Heart left ventricle (tissue), 16 donors: ENCODE results near the gene ZNF747. TPM values are rescaled to one million over a fixed set of nuclear protein-coding genes. Genes with fewer than 3 reads are reported as not detected.
A peak's percentile ranks its signal among the peaks of the same experiment; 100 is the strongest.

Experiments
- ATAC-seq, 4 donors: fragments of 200-7000 bp; cut with Tn5 transposase; one replicate each; pipeline ENCODE4 v1.9.1; 2020 to 2022; ENCODE audit warnings: moderate library complexity in 4 of 4, mild to moderate bottlenecking in 3 of 4, moderate number of reproducible peaks in 1 of 4
- DNase-seq, 5 donors: peaks; one replicate each; pipeline ENCODE4 v3.0.0-alpha.2; 2020
- H3K27ac ChIP-seq, 12 donors: fragments of 200-600 bp; sonication (generic) in 4 of 12; one replicate each; pipeline versions ENCODE4 v1.5.0 to v1.8.0; 2016 to 2022; ENCODE audit warnings: mild to moderate bottlenecking in 2 of 12
- H3K27me3 ChIP-seq, 9 donors: fragments of 200-600 bp; sonication (generic) in 2 of 9; one replicate each; pipeline versions ENCODE4 v1.5.1 to v1.8.0; 2016 to 2022; ENCODE audit warnings: mild to moderate bottlenecking in 3 of 9
- H3K36me3 ChIP-seq, 9 donors: fragments of 200-600 bp; sonication (generic) in 2 of 9; one replicate each; pipeline versions ENCODE4 v1.5.0 to v1.8.0; 2018 to 2022; ENCODE audit warnings: mild to moderate bottlenecking in 2 of 9
- H3K4me1 ChIP-seq, 12 donors: fragments of 200-600 bp; sonication (generic) in 4 of 12; one replicate each; pipeline versions ENCODE4 v1.5.0 to v1.8.0; 2016 to 2022; ENCODE audit warnings: mild to moderate bottlenecking in 3 of 12
- H3K4me3 ChIP-seq, 12 donors: fragments of 200-600 bp; sonication (generic) in 4 of 12; one replicate each; pipeline versions ENCODE4 v1.5.0 to v1.8.0; 2017 to 2022; ENCODE audit warnings: mild to moderate bottlenecking in 9 of 12, moderate library complexity in 4 of 12
- H3K9me3 ChIP-seq, 12 donors: fragments of 200-600 bp; sonication (generic) in 4 of 12; one replicate each; pipeline versions ENCODE4 v1.5.0 to v1.8.0; 2016 to 2022; ENCODE audit warnings: mild to moderate bottlenecking in 1 of 12
- POLR2A ChIP-seq, 2 donors: fragments of 450-650 bp; IDR thresholded peaks; one replicate each; pipeline ENCODE4 v1.6.1; 2017; ENCODE audit warnings: antibody characterized with exemption in 2 of 2, mild to moderate bottlenecking in 2 of 2, moderate library complexity in 2 of 2
- WGBS, 4 donors: extraction: QIAGEN DNeasy Blood & Tissue Kit in 2 of 4; methylation state at CpG; one replicate each; pipeline versions ENCODE4 v1.1.5 to v1.1.7; 2013 to 2018; 5-methylcytosine and 5-hydroxymethylcytosine counted together
- intact Hi-C, 10 donors: fragments of 100-400 bp; cut with DNase I; formaldehyde crosslinking; loops; one replicate each; pipeline versions ENCODE4 v1.11.1 to v1.14.2; 2022
- polyA plus RNA-seq, 2 donors: library from polyadenylated mRNA; stranded (reverse); fragments of 200-250 nt; gene quantifications; one replicate each; pipeline ENCODE4 v1.2.3, GENCODE V29; 2013
- total RNA-seq, 9 donors: library from RNA; depleted of rRNA in 2 of 9; stranded (reverse); fragments of >200 nt in 2 of 9; fragmentation: NEBNext Ultra II Directional in 3 of 9; extraction: Animal tissue kit (Norgen Biotek cat#: 25700) in 3 of 9; gene quantifications; one replicate each; pipeline versions ENCODE4 v1.1.0 to v1.2.4, GENCODE V29; 2016 to 2023
- TF ChIP-seq, protein P1 (sequence below), 12 donors: fragments of 200-600 bp; sonication (generic) in 4 of 12; IDR thresholded peaks; one replicate each; pipeline versions ENCODE4 v1.5.0 to v1.8.0; 2018 to 2022; ENCODE audit warnings: antibody characterized with exemption in 12 of 12, mild to moderate bottlenecking in 5 of 12
- donor health status: ischemic (EF 13 %, LVEDD 7.1; RV severe dilation, severe dysfunction).
- donor health status: healthy with polysubstance abuse.
- donor health status: DM: no; HTN: yes; CAD: no.
- donor health status: DM: no; HTN: no; CAD: no.
- donor health status: ischemic (EF 25% LVEDD 6.9; RV normal size, moderate dysfunction).
- donor health status: ischemic (EF 25% LVEDD 5.7; RV mildly dilated, moderate dysfunction).
- donor health status: healthy.
- donor health status: DM: yes; HTN: yes; CAD: no.
- donor health status: ischemic (EF 35%, LVEDD 5.7; RV mildly dilated, moderate dysfunction).
- donor health status: nonischemic (EF 11% LVEDD 7.7; RV severe dilation, severe dysfunction).
- donor health status: DM: yes; HTN: yes; CAD: no.
- donor health status: PGD.
- donor health status: ischemic (EF 29% LVEDD 5.4; RV normal size, mild dysfunction).
- donor health status: nonischemic (EF 23%, LVEDD 6.1; RV moderate dilation, normal function).

Gene ZNF747
- total and polyA plus RNA-seq, 11 donors = 8.6 to 15.2 (median 9.6) TPM

GRCh38 chr16:30493941-30494488 lies 40.6 kb downstream of the ZNF747 start:
- intact Hi-C loops = no loop called here
- Histone ChIP-seq H3K4me1 (peaks cover 0 to 17% (median 0%) of the 10 kb centered on the region in 12 donors), H3K4me3 (no peak overlapping the region), H3K27me3 (no peaks in the 10 kb centered on the region), H3K9me3 (no peaks in the 10 kb centered on the region), H3K36me3 (peaks cover 0 to 74% (median 0%) of the 10 kb centered on the region in 9 donors), H3K27ac (no peak overlapping the region)
- WGBS, 4 donors = 73 to 85% (median 77%) methylated on average over 11 of the region's 11 CpGs
- TF ChIP-seq, protein P1, sequence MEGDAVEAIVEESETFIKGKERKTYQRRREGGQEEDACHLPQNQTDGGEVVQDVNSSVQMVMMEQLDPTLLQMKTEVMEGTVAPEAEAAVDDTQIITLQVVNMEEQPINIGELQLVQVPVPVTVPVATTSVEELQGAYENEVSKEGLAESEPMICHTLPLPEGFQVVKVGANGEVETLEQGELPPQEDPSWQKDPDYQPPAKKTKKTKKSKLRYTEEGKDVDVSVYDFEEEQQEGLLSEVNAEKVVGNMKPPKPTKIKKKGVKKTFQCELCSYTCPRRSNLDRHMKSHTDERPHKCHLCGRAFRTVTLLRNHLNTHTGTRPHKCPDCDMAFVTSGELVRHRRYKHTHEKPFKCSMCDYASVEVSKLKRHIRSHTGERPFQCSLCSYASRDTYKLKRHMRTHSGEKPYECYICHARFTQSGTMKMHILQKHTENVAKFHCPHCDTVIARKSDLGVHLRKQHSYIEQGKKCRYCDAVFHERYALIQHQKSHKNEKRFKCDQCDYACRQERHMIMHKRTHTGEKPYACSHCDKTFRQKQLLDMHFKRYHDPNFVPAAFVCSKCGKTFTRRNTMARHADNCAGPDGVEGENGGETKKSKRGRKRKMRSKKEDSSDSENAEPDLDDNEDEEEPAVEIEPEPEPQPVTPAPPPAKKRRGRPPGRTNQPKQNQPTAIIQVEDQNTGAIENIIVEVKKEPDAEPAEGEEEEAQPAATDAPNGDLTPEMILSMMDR (IDR thresholded peaks at IDR 0.05) = no peak
- no peak for TF ChIP-seq POLR2A (IDR thresholded peaks at IDR 0.05)
- no peak for DNase-seq
- no peak for ATAC-seq

DNA sequence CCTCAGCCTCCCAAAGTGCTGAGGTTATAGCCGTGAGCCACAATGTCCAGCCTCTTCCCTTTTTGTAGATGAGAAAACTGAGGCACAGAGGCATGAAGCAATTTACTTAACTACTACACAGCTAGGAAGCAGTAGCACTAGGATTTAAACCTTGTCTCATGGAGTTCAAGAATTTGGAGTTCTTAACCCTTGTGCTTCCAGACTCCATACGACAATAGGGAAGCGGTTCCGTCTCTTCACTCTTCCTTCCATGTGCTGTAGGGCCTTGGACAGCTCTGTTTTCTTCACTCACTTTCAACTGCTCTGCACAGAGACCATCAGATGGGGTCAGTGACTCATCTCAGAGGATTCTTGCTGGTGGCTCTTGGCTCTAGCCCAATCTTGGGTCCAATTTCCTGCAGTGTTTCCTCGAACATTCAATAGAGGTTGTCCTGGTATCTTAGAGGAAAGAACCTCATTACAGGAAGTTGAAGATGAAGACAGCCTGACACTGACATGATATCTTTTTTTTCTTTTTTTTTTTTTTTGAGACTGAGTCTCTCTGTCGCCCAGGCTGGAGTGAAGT lies 42.8 kb downstream of the ZNF747 start:
- H3K27ac ChIP-seq = peak overlapping the region in 1 of 12 donors; percentile 46
- no peak overlapping the region for H3K4me3 ChIP-seq
- no peaks in the 10 kb centered on the region for H3K9me3 ChIP-seq
- 34 to 55% (median 43%) methylated on average over 6 of the region's 6 CpGs for WGBS, 4 donors
- TF ChIP-seq POLR2A (IDR thresholded peaks at IDR 0.05) = no peak
- TF ChIP-seq, protein P1 (IDR thresholded peaks at IDR 0.05) = no peak
- H3K27me3 ChIP-seq = no peaks in the 10 kb centered on the region
- DNase-seq (peak in 2 of 5 donors; percentile 20 to 51), ATAC-seq (peak in 1 of 4 donors; percentile 64)
- peaks cover 0 to 72% (median 0%) of the 10 kb centered on the region in 9 donors for H3K36me3 ChIP-seq
- intact Hi-C loops = no loop called here
- peaks cover 0 to 26% (median 0%) of the 10 kb centered on the region in 12 donors for H3K4me1 ChIP-seq

- no peak overlapping the region for H3K4me3 ChIP-seq
- H3K27ac ChIP-seq = no peak overlapping the region
- no peak for DNase-seq
- no peak for TF ChIP-seq POLR2A (IDR thresholded peaks at IDR 0.05)
- TF ChIP-seq, protein P1 (IDR thresholded peaks at IDR 0.05) = no peak
- 89 to 91% (median 91%) methylated on average over 4 of the region's 4 CpGs for WGBS, 4 donors
- H3K36me3 ChIP-seq = peaks cover 0 to 72% (median 0%) of the 10 kb centered on the region in 9 donors
- intact Hi-C loops = no loop called here
- H3K4me1 ChIP-seq = peaks cover 0 to 26% (median 0%) of the 10 kb centered on the region in 12 donors
- ATAC-seq = no peak
- no peaks in the 10 kb centered on the region for H3K9me3 ChIP-seq
- H3K27me3 ChIP-seq = no peaks in the 10 kb centered on the region
These were observed 43.4 kb downstream of the ZNF747 start for GRCh38 chr16:30491229-30491628.

DNA sequence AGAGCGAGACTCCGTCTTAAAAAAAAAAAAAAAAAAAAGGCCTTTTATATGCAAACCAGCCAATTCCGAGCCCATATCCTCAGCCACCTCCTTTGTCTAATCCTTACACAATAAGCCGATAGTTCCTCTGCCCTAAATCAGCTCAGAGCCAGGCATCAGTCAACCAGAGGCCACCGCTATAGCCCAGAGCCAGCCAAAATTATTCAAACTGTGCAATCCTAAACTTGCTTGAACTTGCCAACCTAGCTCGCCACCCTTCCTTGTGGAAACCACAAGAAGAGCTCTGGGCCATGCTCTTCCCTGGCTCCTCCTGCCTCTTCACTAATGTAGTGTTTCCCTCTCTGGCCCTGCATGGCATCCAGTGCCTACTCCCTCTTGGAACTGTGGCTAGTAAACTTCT lies 44.4 kb downstream of the ZNF747 start:
- H3K36me3 ChIP-seq = peaks cover 0 to 74% (median 0%) of the 10 kb centered on the region in 9 donors
- H3K27ac ChIP-seq = no peak overlapping the region
- no peak overlapping the region for H3K4me3 ChIP-seq
- intact Hi-C loops = no loop called here
- TF ChIP-seq, protein P1 (IDR thresholded peaks at IDR 0.05) = no peak
- no peak for TF ChIP-seq POLR2A (IDR thresholded peaks at IDR 0.05)
- ATAC-seq (no peak), DNase-seq (no peak)
- peaks cover 0 to 26% (median 0%) of the 10 kb centered on the region in 12 donors for H3K4me1 ChIP-seq
- 81 to 95% (median 83%) methylated on average over 6 of the region's 6 CpGs for WGBS, 4 donors
- no peaks in the 10 kb centered on the region for H3K9me3 ChIP-seq
- no peaks in the 10 kb centered on the region for H3K27me3 ChIP-seq
